Mesendoderm (in vitro differentiated cells): ENCODE results near the gene LRRC47.
"Not testable (repeated sequence)": the region's sequence is repeated elsewhere in the genome, so short reads cannot be mapped to it uniquely, and the experiment has no call there.

Experiments
- DNase-seq: peaks from one replicate; pipeline ENCODE4 v3.0.0; 2013
- H2AK5ac ChIP-seq: 2 replicates; pipeline ENCODE4 v1.6.1; 2013; ENCODE audit warnings: low read length, inconsistent platforms
- H2BK120ac ChIP-seq: 2 replicates; pipeline ENCODE4 v1.6.1; 2013; ENCODE audit warnings: low read depth, mild to moderate bottlenecking, low read length, moderate library complexity, mixed read lengths
- H2BK15ac ChIP-seq: replicated peaks from 2 replicates; pipeline ENCODE4 v1.6.1; 2013; ENCODE audit warnings: low read depth, mild to moderate bottlenecking, moderate library complexity
- H2BK5ac ChIP-seq: 2 replicates; pipeline ENCODE4 v1.6.1; 2013; ENCODE audit warnings: low read length, inconsistent platforms
- H3K18ac ChIP-seq: 2 replicates; pipeline ENCODE4 v1.6.1; 2013; ENCODE audit warnings: mild to moderate bottlenecking, low read length, mixed read lengths
- H3K23ac ChIP-seq: one replicate; pipeline ENCODE4 v1.6.1; 2013; ENCODE audit warnings: low read length
- H3K27ac ChIP-seq: 2 replicates; pipeline ENCODE4 v1.5.1; 2013; ENCODE audit warnings: low read depth, mild to moderate bottlenecking, inconsistent platforms, low read length, moderate library complexity
- H3K27me3 ChIP-seq: 2 replicates; pipeline ENCODE4 v1.6.1; 2013; ENCODE audit warnings: low read length, control low read depth, mild to moderate bottlenecking, inconsistent platforms; ENCODE audit not compliant: insufficient read depth, poor library complexity
- H3K36me3 ChIP-seq: 2 replicates; pipeline ENCODE4 v1.6.1; 2013; ENCODE audit warnings: low read length, inconsistent platforms; ENCODE audit not compliant: control insufficient read depth, insufficient read depth
- H3K4ac ChIP-seq: one replicate; pipeline ENCODE4 v1.6.1; 2013; ENCODE audit warnings: low read depth, mild to moderate bottlenecking, low read length, moderate library complexity
- H3K4me1 ChIP-seq: 2 replicates; pipeline ENCODE4 v1.6.1; 2013; ENCODE audit warnings: low read depth, low read length, inconsistent platforms; ENCODE audit not compliant: control insufficient read depth
- H3K4me2 ChIP-seq: 2 replicates; pipeline ENCODE4 v1.6.1; 2013; ENCODE audit warnings: low read length
- H3K4me3 ChIP-seq: 2 replicates; pipeline ENCODE4 v1.5.1; 2013; ENCODE audit warnings: mild to moderate bottlenecking, low read length
- H3K56ac ChIP-seq: one replicate; pipeline ENCODE4 v1.6.1; 2013; ENCODE audit warnings: low read length
- H3K79me1 ChIP-seq: 2 replicates; pipeline ENCODE4 v1.6.1; 2013; ENCODE audit warnings: low read length, inconsistent platforms
- H3K79me2 ChIP-seq: 2 replicates; pipeline ENCODE4 v1.6.1; 2013; ENCODE audit warnings: mild to moderate bottlenecking, low read length; ENCODE audit not compliant: control insufficient read depth, insufficient read depth
- H3K9ac ChIP-seq: 2 replicates; pipeline ENCODE4 v1.6.1; 2013; ENCODE audit warnings: low read length, inconsistent platforms
- H4K5ac ChIP-seq: one replicate; pipeline ENCODE4 v1.6.1; 2013; ENCODE audit warnings: low read length
- H4K8ac ChIP-seq: one replicate; pipeline ENCODE4 v1.6.1; 2013; ENCODE audit warnings: low read depth, mild to moderate bottlenecking, control low read depth, low read length, moderate library complexity
- WGBS: extraction: QIAGEN DNeasy Blood & Tissue Kit; methylation state at CpG from one replicate; pipeline ENCODE4 v1.1.7; 2013; ENCODE audit warnings: low lambda C conversion rate, missing lambda C conversion rate; ENCODE audit not compliant: insufficient coverage; ENCODE audit errors: extremely low coverage; 5-methylcytosine and 5-hydroxymethylcytosine counted together

LRRC47 gene

DNA sequence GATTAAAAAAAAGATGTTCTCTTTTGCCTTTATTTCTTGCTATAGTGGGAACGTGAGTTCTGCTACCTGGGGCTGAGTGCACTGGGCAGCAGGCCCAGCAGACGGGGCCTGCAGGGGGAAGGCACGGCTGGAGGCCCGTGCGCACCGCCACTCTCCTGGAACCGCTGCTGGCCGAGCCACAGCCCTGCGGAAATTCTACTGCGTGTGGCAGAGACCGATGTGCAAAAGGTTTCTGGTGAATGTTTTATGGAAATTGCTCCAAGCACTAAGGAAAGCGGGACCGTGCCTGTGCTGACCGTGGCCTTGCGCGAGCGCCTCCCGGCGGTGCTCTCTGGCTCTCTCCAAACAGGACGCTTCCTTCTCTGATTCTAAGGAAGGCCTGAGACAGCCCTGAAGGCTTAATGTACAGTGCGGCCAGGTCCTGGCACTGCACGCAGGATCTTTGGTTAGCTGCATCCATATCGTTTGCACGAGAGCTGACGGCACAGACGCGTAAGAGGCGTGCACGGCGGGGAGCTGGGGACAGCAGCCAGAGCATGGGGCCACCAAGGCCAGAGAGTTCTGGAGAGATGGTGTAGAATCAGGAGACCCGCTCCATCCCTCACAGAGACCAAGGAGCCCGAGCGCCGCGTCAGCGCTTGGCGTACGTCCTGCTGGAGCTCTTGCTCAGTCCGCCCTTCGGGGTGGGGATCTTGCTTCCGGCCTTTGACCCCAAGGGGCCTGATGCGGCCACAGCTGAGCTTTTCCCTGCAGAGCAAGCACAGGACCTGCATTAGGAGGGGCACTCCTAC is 18.7 kb upstream of the LRRC47 start:
- Histone ChIP-seq H3K27me3 (no peaks in the 10 kb centered on the region), H2BK5ac (no peak overlapping the region), H3K79me2 (no peaks in the 10 kb centered on the region), H3K79me1 (no peaks in the 10 kb centered on the region), H3K56ac (no peak overlapping the region), H3K4ac (no peak overlapping the region), H2AK5ac (no peak overlapping the region), H4K8ac (no peak overlapping the region), H3K27ac (no peak overlapping the region), H3K9ac (no peak overlapping the region), H3K36me3 (no peaks in the 10 kb centered on the region), H3K18ac (no peak overlapping the region), H3K4me1 (no peaks in the 10 kb centered on the region), H3K4me3 (no peak overlapping the region), H4K5ac (no peak overlapping the region), H3K4me2 (no peak overlapping the region), H3K23ac (no peak overlapping the region), H2BK15ac (no peak overlapping the region), H2BK120ac (no peak overlapping the region)
- no CpG with 5 or more reads among the region's 42 CpGs for WGBS
- no peak for DNase-seq

GRCh38 chr1:3814065-3814464 is 17.8 kb upstream of the LRRC47 start:
- Histone ChIP-seq H4K5ac (no peak overlapping the region), H2BK120ac (no peak overlapping the region), H3K4me1 (no peaks in the 10 kb centered on the region), H3K4ac (no peak overlapping the region), H3K9ac (no peak overlapping the region), H3K4me2 (no peak overlapping the region), H3K27ac (no peak overlapping the region), H3K79me1 (no peaks in the 10 kb centered on the region), H3K18ac (no peak overlapping the region), H4K8ac (no peak overlapping the region), H2BK5ac (no peak overlapping the region), H3K23ac (no peak overlapping the region), H3K79me2 (no peaks in the 10 kb centered on the region), H3K56ac (no peak overlapping the region), H3K36me3 (no peaks in the 10 kb centered on the region), H2AK5ac (no peak overlapping the region), H3K4me3 (no peak overlapping the region), H3K27me3 (no peaks in the 10 kb centered on the region), H2BK15ac (no peak overlapping the region)
- no peak for DNase-seq
- no CpG with 5 or more reads among the region's 2 CpGs for WGBS

- H3K36me3 ChIP-seq: no peaks in the 10 kb centered on the region
- no peak overlapping the region for H4K5ac ChIP-seq
- H3K4me2 ChIP-seq: no peak overlapping the region
- no peak overlapping the region for H2BK5ac ChIP-seq
- no peak overlapping the region for H3K4ac ChIP-seq
- no peak for DNase-seq
- H3K27me3 ChIP-seq: no peaks in the 10 kb centered on the region
- no peak overlapping the region for H3K56ac ChIP-seq
- H2BK120ac ChIP-seq: no peak overlapping the region
- no peaks in the 10 kb centered on the region for H3K4me1 ChIP-seq
- H3K9ac ChIP-seq: no peak overlapping the region
- no peaks in the 10 kb centered on the region for H3K79me2 ChIP-seq
- H4K8ac ChIP-seq: no peak overlapping the region
- no peaks in the 10 kb centered on the region for H3K79me1 ChIP-seq
- H3K4me3 ChIP-seq: no peak overlapping the region
- H3K18ac ChIP-seq: no peak overlapping the region
- H2AK5ac ChIP-seq: no peak overlapping the region
- H3K27ac ChIP-seq: no peak overlapping the region
- no peak overlapping the region for H2BK15ac ChIP-seq
- WGBS: no CpG with 5 or more reads among the region's 2 CpGs
- no peak overlapping the region for H3K23ac ChIP-seq
These were observed 15.3 kb upstream of the LRRC47 start for GRCh38 chr1:3811595-3811911.

DNA sequence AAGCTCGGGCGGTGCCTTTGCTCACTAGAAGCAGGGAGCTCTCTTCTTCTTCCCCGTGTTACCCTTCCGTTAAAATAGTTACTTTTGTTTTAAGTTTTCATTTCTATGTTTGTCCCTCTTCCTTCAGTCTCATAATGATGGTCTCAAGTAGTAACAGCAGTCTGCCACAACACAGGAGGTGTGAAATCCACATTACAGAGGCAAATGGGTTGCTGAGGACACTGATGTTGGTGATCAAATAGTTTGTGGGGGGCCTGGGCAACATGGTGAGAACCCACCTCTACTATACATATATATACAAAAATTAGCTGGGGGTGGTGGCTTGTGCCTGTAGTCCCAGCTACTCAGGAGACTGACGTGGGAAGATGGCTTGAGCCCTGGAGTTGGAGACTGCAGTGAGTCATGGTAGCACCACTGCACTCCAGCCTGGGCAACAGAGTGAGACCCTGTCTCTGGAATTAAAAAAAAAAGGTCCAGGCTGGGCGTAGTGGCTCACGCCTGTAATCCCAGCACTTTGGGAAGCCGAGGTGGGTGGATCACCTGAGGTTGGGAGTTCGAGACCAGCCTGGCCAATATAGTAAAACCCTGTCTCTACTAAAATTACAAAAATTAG is 14.0 kb upstream of the LRRC47 start:
- not testable (repeated sequence) for H3K27me3 ChIP-seq, H3K27ac ChIP-seq, H2BK5ac ChIP-seq, H3K36me3 ChIP-seq, H2BK120ac ChIP-seq, H3K23ac ChIP-seq, H3K9ac ChIP-seq, H2BK15ac ChIP-seq, H3K4me3 ChIP-seq, H3K4ac ChIP-seq, H4K8ac ChIP-seq, H4K5ac ChIP-seq, H3K4me1 ChIP-seq, DNase-seq, H3K4me2 ChIP-seq, H3K18ac ChIP-seq, H3K79me1 ChIP-seq, H3K56ac ChIP-seq, H2AK5ac ChIP-seq, H3K79me2 ChIP-seq
- no CpG with 5 or more reads among the region's 9 CpGs for WGBS

DNA sequence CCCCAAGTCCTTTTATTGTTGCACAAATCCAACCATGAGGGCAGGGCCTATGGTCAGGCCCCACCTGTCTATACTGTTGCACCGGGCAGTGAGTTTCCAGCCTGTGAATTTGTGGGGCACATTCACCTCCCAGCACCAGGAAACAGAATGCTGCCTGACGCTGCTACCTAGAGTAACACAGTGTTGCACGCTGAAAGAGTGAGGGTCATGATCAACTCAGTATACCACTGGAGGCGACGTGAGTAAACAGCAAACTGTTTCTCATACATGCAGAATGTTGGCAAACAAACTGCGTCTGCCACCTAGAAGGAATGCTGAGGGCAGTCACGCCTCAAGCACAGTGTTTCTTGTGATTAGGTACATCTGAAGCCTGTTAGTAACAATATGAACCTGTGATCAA is 13.4 kb upstream of the LRRC47 start:
- Histone ChIP-seq H3K23ac (no peak overlapping the region), H3K27me3 (no peaks in the 10 kb centered on the region), H3K79me2 (no peaks in the 10 kb centered on the region), H2BK5ac (no peak overlapping the region), H2BK120ac (no peak overlapping the region), H4K8ac (no peak overlapping the region), H3K27ac (no peak overlapping the region), H3K36me3 (no peaks in the 10 kb centered on the region), H3K4ac (no peak overlapping the region), H3K4me1 (no peaks in the 10 kb centered on the region), H4K5ac (no peak overlapping the region), H3K4me2 (no peak overlapping the region), H3K56ac (no peak overlapping the region), H3K4me3 (no peak overlapping the region), H2AK5ac (no peak overlapping the region), H2BK15ac (no peak overlapping the region), H3K79me1 (no peaks in the 10 kb centered on the region), H3K18ac (no peak overlapping the region), H3K9ac (no peak overlapping the region)
- WGBS: no CpG with 5 or more reads among the region's 7 CpGs
- no peak for DNase-seq

GRCh38 chr1:3807769-3808168 is 11.5 kb upstream of the LRRC47 start:
- Histone ChIP-seq H3K27me3 (no peaks in the 10 kb centered on the region), H2BK120ac (no peak overlapping the region), H4K8ac (no peak overlapping the region), H3K9ac (no peak overlapping the region), H3K4ac (no peak overlapping the region), H3K18ac (no peak overlapping the region), H2BK5ac (no peak overlapping the region), H3K4me3 (no peak overlapping the region), H3K36me3 (no peaks in the 10 kb centered on the region), H3K56ac (no peak overlapping the region), H2BK15ac (no peak overlapping the region), H2AK5ac (no peak overlapping the region), H3K4me2 (no peak overlapping the region), H3K27ac (no peak overlapping the region), H3K4me1 (no peaks in the 10 kb centered on the region), H4K5ac (no peak overlapping the region), H3K79me2 (no peaks in the 10 kb centered on the region), H3K23ac (no peak overlapping the region), H3K79me1 (no peaks in the 10 kb centered on the region)
- no peak for DNase-seq
- no CpG with 5 or more reads among the region's 5 CpGs for WGBS
